ENCODE data around the gene CTPS2. TPM values are rescaled to one million over a fixed set of nuclear protein-coding genes. Genes with fewer than 3 reads are reported as not detected.

CTPS2 gene
- polyA plus RNA-seq, 1 donor, result 17.6 TPM

GRCh38 chrX:16714504-16714903 is 2.0 kb upstream of the CTPS2 start:
- DNase-seq (ENCODE audit: low read depth), result no peak

GRCh38 chrX:16711893-16712547 is 449 bp downstream of the CTPS2 start:
- DNase-seq (ENCODE audit: low read depth), result no peak

GRCh38 chrX:16711219-16711811 is 1.2 kb downstream of the CTPS2 start:
- DNase-seq (ENCODE audit: low read depth), result no peak

- DNase-seq (ENCODE audit: low read depth), result no peak
These were observed 4.5 kb downstream of the CTPS2 start for GRCh38 chrX:16708016-16708415.

GRCh38 chrX:16705370-16705769 is 7.1 kb downstream of the CTPS2 start:
- no peak for DNase-seq (ENCODE audit: low read depth)

- DNase-seq (ENCODE audit: low read depth), result no peak
These were observed 9.5 kb downstream of the CTPS2 start for GRCh38 chrX:16702700-16703599.

- no peak for DNase-seq (ENCODE audit: low read depth)
These were observed 11.7 kb downstream of the CTPS2 start for GRCh38 chrX:16700734-16701133.

- no peak for DNase-seq (ENCODE audit: low read depth)
These were observed 13.1 kb downstream of the CTPS2 start for GRCh38 chrX:16699389-16699788.

GRCh38 chrX:16696956-16697355 is 15.5 kb downstream of the CTPS2 start:
- no peak for DNase-seq (ENCODE audit: low read depth)

GRCh38 chrX:16695079-16695676 is 17.3 kb downstream of the CTPS2 start:
- DNase-seq (ENCODE audit: low read depth), result no peak

- no peak for DNase-seq (ENCODE audit: low read depth)
These were observed 25.0 kb downstream of the CTPS2 start for GRCh38 chrX:16687514-16687913.

GRCh38 chrX:16683007-16683664 is 29.3 kb downstream of the CTPS2 start:
- no peak for DNase-seq (ENCODE audit: low read depth)

- DNase-seq (ENCODE audit: low read depth), result no peak
These were observed 33.8 kb downstream of the CTPS2 start for GRCh38 chrX:16678689-16679088.

- peak; percentile 31 for DNase-seq (ENCODE audit: low read depth)
These were observed 41.5 kb downstream of the CTPS2 start for GRCh38 chrX:16671005-16671404.

- no peak for DNase-seq (ENCODE audit: low read depth)
These were observed 45.9 kb downstream of the CTPS2 start for GRCh38 chrX:16666541-16666940.

- DNase-seq (ENCODE audit: low read depth), result no peak
These were observed 47.4 kb downstream of the CTPS2 start for GRCh38 chrX:16665089-16665488.

GRCh38 chrX:16664626-16665025 is 47.8 kb downstream of the CTPS2 start:
- DNase-seq (ENCODE audit: low read depth), result no peak

- no peak for DNase-seq (ENCODE audit: low read depth)
These were observed 48.4 kb downstream of the CTPS2 start for GRCh38 chrX:16664074-16664473.

- DNase-seq (ENCODE audit: low read depth), result no peak
These were observed 50.1 kb downstream of the CTPS2 start for GRCh38 chrX:16662402-16662801.

GRCh38 chrX:16661495-16661894 is 51.0 kb downstream of the CTPS2 start:
- no peak for DNase-seq (ENCODE audit: low read depth)

GRCh38 chrX:16659321-16659720 is 53.1 kb downstream of the CTPS2 start:
- no peak for DNase-seq (ENCODE audit: low read depth)

GRCh38 chrX:16658284-16658683 is 54.2 kb downstream of the CTPS2 start:
- no peak for DNase-seq (ENCODE audit: low read depth)
